AG04450 (cell line): ENCODE data around the gene IMMP2L. TPM values are rescaled to one million over a fixed set of nuclear protein-coding genes. Genes with fewer than 3 reads are reported as not detected.

Experiments used
- CTCF ChIA-PET: fragments of 300-600, 350-600 bp; formaldehyde crosslinking; extraction: SDS; loops from one replicate; lab custom pipeline; 2022; ENCODE audit warnings: antibody characterized with exemption, inconsistent platforms; lab: Charles Lee
- POLR2A ChIA-PET: fragments of 350-600 bp; formaldehyde crosslinking; extraction: SDS; loops from one replicate; lab custom pipeline; 2021; ENCODE audit warnings: antibody characterized with exemption, inconsistent platforms; lab: Yijun Ruan, JAX
- DNase-seq: peaks from one replicate; pipeline ENCODE4 v3.0.0-alpha.2; 2011; ENCODE audit warnings: low read depth, low spot score
- H3K27ac ChIP-seq: one replicate; pipeline ENCODE4 v1.5.1; 2012; ENCODE audit warnings: low read depth, low read length, control low read depth
- H3K27me3 ChIP-seq: one replicate; pipeline ENCODE4 v1.6.0; 2012; ENCODE audit warnings: low read length; ENCODE audit not compliant: control insufficient read depth, insufficient read depth
- H3K4me3 ChIP-seq: 2 replicates; pipeline ENCODE4 v1.5.1; 2011; ENCODE audit warnings: mild to moderate bottlenecking, low read depth, low read length, control low read depth
- H3K9me3 ChIP-seq: 2 replicates; pipeline ENCODE4 v1.5.1; 2012; ENCODE audit warnings: low read length; ENCODE audit not compliant: control insufficient read depth, insufficient read depth
- CTCF ChIP-seq: IDR thresholded peaks from 2 replicates; pipeline ENCODE4 v1.5.1; 2011; ENCODE audit warnings: low read depth, low read length, control low read depth, inconsistent platforms
- polyA plus RNA-seq: library from polyadenylated mRNA; depleted of rRNA; stranded (reverse); fragments of >200 nt; gene quantifications from 2 replicates; pipeline ENCODE4 v1.2.3, GENCODE V29; 2011

IMMP2L gene
- polyA plus RNA-seq, 1 experiment: 8.0 TPM

GRCh38 chr7:111147708-111148533 is 414.4 kb downstream of the IMMP2L start:
- DNase-seq: no peak
- Histone ChIP-seq H3K4me3 (no peak overlapping the region), H3K9me3 (no peaks in the 10 kb centered on the region), H3K27ac (no peak overlapping the region), H3K27me3 (no peaks in the 10 kb centered on the region)
- POLR2A ChIA-PET: no interaction called here
- TF ChIP-seq CTCF: no peak
- CTCF ChIA-PET: no interaction called here

GRCh38 chr7:111146136-111146535 is 416.2 kb downstream of the IMMP2L start:
- POLR2A ChIA-PET: no interaction called here
- no peak for DNase-seq
- Histone ChIP-seq H3K27ac (no peak overlapping the region), H3K4me3 (no peak overlapping the region), H3K27me3 (no peaks in the 10 kb centered on the region), H3K9me3 (no peaks in the 10 kb centered on the region)
- CTCF ChIA-PET: interaction anchor here (0.5 kb wide), 1 partner anchor 313 kb away, joined by 4 read pairs; no protein-coding TSS in a partner anchor
- no peak for TF ChIP-seq CTCF

GRCh38 chr7:111145472-111145871 is 416.8 kb downstream of the IMMP2L start:
- TF ChIP-seq CTCF: no peak
- no peak overlapping the region for H3K4me3 ChIP-seq
- H3K9me3 ChIP-seq: no peaks in the 10 kb centered on the region
- no peaks in the 10 kb centered on the region for H3K27me3 ChIP-seq
- POLR2A ChIA-PET: no interaction called here
- no peak for DNase-seq
- CTCF ChIA-PET: no interaction called here
- no peak overlapping the region for H3K27ac ChIP-seq

- no peaks in the 10 kb centered on the region for H3K9me3 ChIP-seq
- no peak for TF ChIP-seq CTCF
- H3K27ac ChIP-seq: no peak overlapping the region
- ChIA-PET POLR2A (no interaction called here), CTCF (interaction anchor here (0.6 kb wide), 1 partner anchor 128 kb away, joined by 6 read pairs; no protein-coding TSS in a partner anchor)
- DNase-seq: no peak
- no peak overlapping the region for H3K4me3 ChIP-seq
- no peaks in the 10 kb centered on the region for H3K27me3 ChIP-seq
Measured at GRCh38 chr7:111140091-111140865, 422.0 kb downstream of the IMMP2L start.

- no peaks in the 10 kb centered on the region for H3K9me3 ChIP-seq
- H3K27me3 ChIP-seq: no peaks in the 10 kb centered on the region
- no peak for TF ChIP-seq CTCF
- no peak overlapping the region for H3K4me3 ChIP-seq
- no peak for DNase-seq
- CTCF ChIA-PET: no interaction called here
- no peak overlapping the region for H3K27ac ChIP-seq
- POLR2A ChIA-PET: no interaction called here
Measured at GRCh38 chr7:111138586-111138985, 423.7 kb downstream of the IMMP2L start.
